ENCODE results near the gene SEC24A.
A peak's percentile ranks its signal among the peaks of the same experiment; 100 is the strongest.
"Not testable (repeated sequence)": the region's sequence is repeated elsewhere in the genome, so short reads cannot be mapped to it uniquely, and the experiment has no call there.

The SEC24A gene

GRCh38 chr5:134634227-134634626 is 14.4 kb upstream of the SEC24A start:
- Mint-ChIP-seq H3K9me3 (no peaks in the 10 kb centered on the region), H3K27ac (peak overlapping the region; percentile 81), H3K27me3 (no peaks in the 10 kb centered on the region), H3K36me3 (no peaks in the 10 kb centered on the region), H3K4me1 (no peaks in the 10 kb centered on the region), H3K4me3 (no peak overlapping the region)
- DNase-seq (no peak), ATAC-seq (replicated peaks) (no peak)

GRCh38 chr5:134635366-134635765 is 13.2 kb upstream of the SEC24A start:
- not testable (repeated sequence) for H3K27me3 Mint-ChIP-seq; H3K27ac Mint-ChIP-seq; H3K4me1 Mint-ChIP-seq; ATAC-seq (replicated peaks); H3K4me3 Mint-ChIP-seq; DNase-seq; H3K36me3 Mint-ChIP-seq; H3K9me3 Mint-ChIP-seq

DNA sequence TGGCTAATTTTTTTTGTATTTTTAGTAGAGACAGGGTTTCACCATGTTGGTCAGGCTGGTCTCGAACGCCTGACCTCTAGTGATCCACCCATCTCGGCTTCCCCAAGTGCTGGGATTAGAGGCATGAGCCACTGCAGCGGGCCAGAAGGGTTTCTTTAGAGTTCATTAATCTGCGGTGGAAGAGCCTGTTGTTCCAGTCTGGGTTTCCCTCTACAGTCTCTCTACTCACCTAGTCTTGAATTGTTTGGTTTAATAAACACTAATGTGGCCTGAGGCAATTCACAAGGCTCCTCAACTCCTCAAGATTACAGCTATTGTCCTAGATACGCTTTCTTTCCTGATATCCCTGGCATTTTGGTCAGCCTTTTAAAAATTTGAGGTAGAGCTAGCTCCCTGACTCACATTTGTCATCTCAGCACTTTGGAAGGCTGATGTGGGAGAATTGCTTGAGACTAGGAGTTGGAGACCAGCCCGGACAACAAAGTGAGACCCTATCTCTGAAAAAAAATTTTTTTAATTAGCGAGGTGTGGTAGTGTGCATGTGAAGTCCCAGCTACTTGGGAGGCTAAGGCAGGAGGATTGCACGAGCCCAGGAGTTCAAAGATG is 11.4 kb upstream of the SEC24A start:
- H3K36me3 Mint-ChIP-seq: no peaks in the 10 kb centered on the region
- H3K27ac Mint-ChIP-seq: no peak overlapping the region
- H3K4me3 Mint-ChIP-seq: no peak overlapping the region

DNA sequence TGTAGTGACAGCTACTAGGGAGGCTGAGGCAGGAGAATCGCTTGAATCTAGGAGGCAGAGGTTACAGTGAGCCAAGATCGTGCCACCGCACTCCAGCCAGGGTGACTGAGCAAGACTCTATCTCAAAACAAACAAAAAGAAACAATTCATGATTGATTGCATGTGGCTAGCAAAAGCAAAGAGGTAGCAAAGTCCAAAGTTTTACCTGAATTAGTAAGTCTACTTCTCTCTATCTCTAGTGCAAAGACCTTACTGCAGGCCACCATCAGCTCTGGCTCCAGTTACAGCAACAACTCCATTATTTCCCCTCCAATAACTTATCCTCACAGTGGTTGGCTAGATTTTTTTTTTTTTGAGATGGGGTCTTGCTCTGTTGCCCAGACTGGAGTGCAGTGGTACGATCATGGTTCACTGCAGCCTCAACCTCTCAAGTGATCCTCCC is 9.8 kb upstream of the SEC24A start:
- no peaks in the 10 kb centered on the region for H3K27me3 Mint-ChIP-seq
- no peaks in the 10 kb centered on the region for H3K36me3 Mint-ChIP-seq
- H3K9me3 Mint-ChIP-seq: no peaks in the 10 kb centered on the region
- DNase-seq (no peak), ATAC-seq (replicated peaks) (no peak)
- H3K4me3 Mint-ChIP-seq: no peak overlapping the region
- no peak overlapping the region for H3K27ac Mint-ChIP-seq
- no peaks in the 10 kb centered on the region for H3K4me1 Mint-ChIP-seq

More for the DNA sequence above, 11.4 kb upstream of the SEC24A start:
- Mint-ChIP-seq H3K27me3 (no peaks in the 10 kb centered on the region), H3K9me3 (no peaks in the 10 kb centered on the region), H3K4me1 (no peaks in the 10 kb centered on the region)
- ATAC-seq (replicated peaks) (no peak), DNase-seq (no peak)

DNA sequence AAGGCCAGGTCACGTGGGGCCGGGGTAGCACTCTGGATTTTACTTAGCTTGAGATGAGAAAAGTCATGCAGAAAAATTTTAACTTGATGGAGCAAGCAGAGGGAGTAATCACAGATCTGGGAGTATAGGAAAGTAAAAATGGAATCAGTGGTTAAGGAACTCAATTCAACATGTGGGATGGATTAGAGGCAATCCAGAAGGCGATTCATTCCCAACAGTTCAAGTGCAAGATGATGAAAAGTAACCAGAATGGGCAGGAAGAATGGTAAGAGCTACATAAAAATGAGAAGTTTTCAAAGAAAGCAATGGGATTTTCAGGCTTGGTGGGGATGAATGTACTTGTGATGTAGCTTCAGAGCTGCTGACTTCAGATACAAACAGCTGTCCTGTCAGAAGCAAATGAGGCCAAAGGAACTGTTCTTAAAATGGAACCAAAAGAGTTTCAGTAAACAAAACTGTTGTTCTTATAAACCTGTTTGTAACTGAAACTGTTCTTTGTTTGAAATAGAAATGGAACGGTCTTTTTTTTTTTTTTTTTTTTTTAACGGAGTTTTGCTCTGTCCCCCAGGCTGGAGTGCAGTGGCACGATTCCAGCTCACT is 5.6 kb upstream of the SEC24A start:
- no peak overlapping the region for H3K27ac Mint-ChIP-seq
- no peaks in the 10 kb centered on the region for H3K9me3 Mint-ChIP-seq
- H3K4me1 Mint-ChIP-seq: peaks cover under 1 to 6% of the 10 kb centered on the region in 2 donors
- no peak overlapping the region for H3K4me3 Mint-ChIP-seq
- no peak for ATAC-seq (replicated peaks)
- H3K36me3 Mint-ChIP-seq: peaks cover 1 to 2% of the 10 kb centered on the region in 2 donors
- no peak for DNase-seq
- H3K27me3 Mint-ChIP-seq: no peaks in the 10 kb centered on the region

GRCh38 chr5:134647750-134648424 is 698 bp upstream of the SEC24A start:
- peak; percentile 62 to 71 for ATAC-seq (replicated peaks)
- peaks cover 5 to 9% of the 10 kb centered on the region in 2 donors for H3K4me1 Mint-ChIP-seq
- peak; percentile 20 for DNase-seq
- H3K36me3 Mint-ChIP-seq: peaks cover 6 to 7% of the 10 kb centered on the region in 2 donors
- H3K9me3 Mint-ChIP-seq: no peaks in the 10 kb centered on the region
- H3K27me3 Mint-ChIP-seq: no peaks in the 10 kb centered on the region
- peak overlapping the region; percentile 96 to 100 for H3K4me3 Mint-ChIP-seq
- H3K27ac Mint-ChIP-seq: peak overlapping the region; percentile 99

- ATAC-seq (replicated peaks) (peak; percentile 28 to 40), DNase-seq (no peak)
- H3K4me3 Mint-ChIP-seq: peak overlapping the region; percentile 96 to 100
- H3K27ac Mint-ChIP-seq: peak overlapping the region; percentile 99
- no peaks in the 10 kb centered on the region for H3K9me3 Mint-ChIP-seq
- H3K4me1 Mint-ChIP-seq: peaks cover 5 to 9% of the 10 kb centered on the region in 2 donors
- no peaks in the 10 kb centered on the region for H3K27me3 Mint-ChIP-seq
- peaks cover 6 to 8% of the 10 kb centered on the region in 2 donors for H3K36me3 Mint-ChIP-seq
These were observed 714 bp downstream of the SEC24A start for GRCh38 chr5:134649163-134649835.

DNA sequence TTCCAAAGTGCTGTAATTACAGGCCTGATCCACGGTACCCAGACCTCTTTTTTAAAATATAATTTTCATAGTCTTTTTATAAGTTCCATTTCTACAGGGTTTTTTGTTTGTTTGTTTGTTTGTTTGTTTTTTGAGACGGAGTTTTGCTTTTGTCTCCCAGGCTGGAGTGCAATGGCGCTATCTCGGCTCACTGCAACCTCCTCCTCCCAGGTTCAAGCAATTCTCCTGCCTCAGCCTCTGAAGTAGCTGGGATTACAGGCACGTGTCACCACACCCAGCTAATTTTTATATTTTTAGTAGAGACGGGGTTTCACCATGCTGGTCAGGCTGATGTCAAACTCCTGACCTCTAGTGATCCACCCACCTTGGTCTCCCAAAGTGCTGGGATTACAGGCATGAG is 2.1 kb downstream of the SEC24A start:
- Mint-ChIP-seq H3K4me1 (peaks cover 5 to 11% of the 10 kb centered on the region in 2 donors), H3K36me3 (peaks cover 8 to 11% of the 10 kb centered on the region in 2 donors)
- H3K27ac Mint-ChIP-seq; H3K9me3 Mint-ChIP-seq; H3K27me3 Mint-ChIP-seq; H3K4me3 Mint-ChIP-seq; ATAC-seq (replicated peaks); DNase-seq: not testable (repeated sequence)

GRCh38 chr5:134651531-134651930 is 2.9 kb downstream of the SEC24A start:
- H3K27me3 Mint-ChIP-seq: no peaks in the 10 kb centered on the region
- H3K4me1 Mint-ChIP-seq: peaks cover 10 to 19% of the 10 kb centered on the region in 2 donors
- H3K9me3 Mint-ChIP-seq: no peaks in the 10 kb centered on the region
- H3K36me3 Mint-ChIP-seq: peaks cover 15 to 16% of the 10 kb centered on the region in 2 donors
- H3K4me3 Mint-ChIP-seq: no peak overlapping the region
- ATAC-seq (replicated peaks) (no peak), DNase-seq (no peak)
- no peak overlapping the region for H3K27ac Mint-ChIP-seq

DNA sequence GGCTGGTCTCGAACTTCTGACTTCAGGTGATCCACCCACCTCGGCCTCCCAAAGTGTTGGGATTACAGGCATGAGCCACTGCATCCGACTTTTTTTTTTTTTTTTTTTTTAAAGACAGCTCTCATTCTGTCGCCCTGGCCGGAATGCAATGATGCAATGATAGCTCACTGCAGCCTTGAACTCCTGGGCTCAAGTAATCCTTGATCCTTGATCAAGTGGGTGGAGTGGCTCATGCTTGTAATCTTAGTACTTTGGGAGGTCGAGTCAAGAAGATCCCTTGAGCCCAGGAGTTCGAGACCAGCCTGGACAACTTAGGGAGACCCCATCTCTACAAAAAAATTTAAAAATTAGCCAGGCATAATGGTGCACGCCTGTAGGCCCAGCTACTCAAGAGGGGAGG is 8.1 kb downstream of the SEC24A start:
- Mint-ChIP-seq H3K27me3 (no peaks in the 10 kb centered on the region), H3K4me1 (peaks cover 11 to 18% of the 10 kb centered on the region in 2 donors), H3K9me3 (no peaks in the 10 kb centered on the region), H3K4me3 (no peak overlapping the region), H3K36me3 (peaks cover 16 to 21% of the 10 kb centered on the region in 2 donors), H3K27ac (no peak overlapping the region)
- no peak for ATAC-seq (replicated peaks)
- DNase-seq: no peak

GRCh38 chr5:134659456-134659855 is 10.9 kb downstream of the SEC24A start:
- H3K4me1 Mint-ChIP-seq: peaks cover 11 to 18% of the 10 kb centered on the region in 2 donors

DNA sequence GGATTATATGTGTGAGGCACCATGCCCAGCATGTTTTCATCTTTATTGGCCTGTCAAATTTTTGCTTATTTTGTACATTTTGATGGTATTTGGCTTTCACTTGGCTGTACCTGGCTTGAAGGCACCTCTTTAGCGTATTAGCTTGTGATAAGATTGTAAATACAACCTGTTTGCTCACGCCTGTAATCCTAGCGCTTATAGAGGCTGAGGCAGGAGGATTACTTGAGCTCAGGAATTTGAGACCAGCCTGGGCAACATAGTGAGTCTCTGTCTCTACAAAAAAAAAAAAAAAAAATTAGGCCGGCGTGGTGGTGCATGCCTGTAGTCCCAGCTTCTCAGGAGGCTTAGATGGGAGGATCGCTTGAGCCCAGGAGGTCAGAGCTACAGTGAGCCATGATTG is 11.3 kb downstream of the SEC24A start:
- peaks cover 17 to 28% of the 10 kb centered on the region in 2 donors for H3K36me3 Mint-ChIP-seq
- no peaks in the 10 kb centered on the region for H3K27me3 Mint-ChIP-seq
- peaks cover 11 to 18% of the 10 kb centered on the region in 2 donors for H3K4me1 Mint-ChIP-seq
- no peaks in the 10 kb centered on the region for H3K9me3 Mint-ChIP-seq
- no peak for DNase-seq
- no peak for ATAC-seq (replicated peaks)
- H3K27ac Mint-ChIP-seq: no peak overlapping the region
- no peak overlapping the region for H3K4me3 Mint-ChIP-seq

More at GRCh38 chr5:134659456-134659855, 10.9 kb downstream of the SEC24A start:
- H3K9me3 Mint-ChIP-seq: no peaks in the 10 kb centered on the region
- ATAC-seq (replicated peaks) (no peak), DNase-seq (no peak)
- H3K36me3 Mint-ChIP-seq: peaks cover 19 to 28% of the 10 kb centered on the region in 2 donors
- no peak overlapping the region for H3K4me3 Mint-ChIP-seq
- no peak overlapping the region for H3K27ac Mint-ChIP-seq
- H3K27me3 Mint-ChIP-seq: no peaks in the 10 kb centered on the region

GRCh38 chr5:134662971-134663370 is 14.4 kb downstream of the SEC24A start:
- DNase-seq (no peak), ATAC-seq (replicated peaks) (no peak)
- Mint-ChIP-seq H3K27ac (no peak overlapping the region), H3K27me3 (no peaks in the 10 kb centered on the region), H3K4me1 (peaks cover 8 to 15% of the 10 kb centered on the region in 2 donors), H3K36me3 (peaks cover 22 to 23% of the 10 kb centered on the region in 2 donors), H3K9me3 (no peaks in the 10 kb centered on the region), H3K4me3 (no peak overlapping the region)

- H3K4me3 Mint-ChIP-seq: no peak overlapping the region
- no peak for ATAC-seq (replicated peaks)
- peaks cover 19 to 22% of the 10 kb centered on the region in 2 donors for H3K36me3 Mint-ChIP-seq
These were observed 15.9 kb downstream of the SEC24A start for GRCh38 chr5:134664448-134664847.

More at GRCh38 chr5:134664448-134664847, 15.9 kb downstream of the SEC24A start:
- Mint-ChIP-seq H3K27me3 (no peaks in the 10 kb centered on the region), H3K9me3 (no peaks in the 10 kb centered on the region), H3K27ac (no peak overlapping the region), H3K4me1 (peaks cover 5 to 15% of the 10 kb centered on the region in 2 donors)
- no peak for DNase-seq
